Fibroblast of pulmonary artery (primary cell): ENCODE measurements around the gene SPNS2.

Experiments used
- DNase-seq: peaks from one replicate; pipeline ENCODE4 v3.0.0-alpha.2; 2010; ENCODE audit warnings: low read depth
- H3K4me3 ChIP-seq: replicated peaks from 2 replicates; pipeline ENCODE4 v1.5.1; 2011; ENCODE audit warnings: low read depth, mild to moderate bottlenecking, control low read depth, low read length, moderate library complexity
- CTCF ChIP-seq: IDR thresholded peaks from 2 replicates; pipeline ENCODE4 v1.5.1; 2011; ENCODE audit warnings: mild to moderate bottlenecking, control low read depth, low read length, inconsistent platforms; ENCODE audit errors: missing control alignments

The SPNS2 gene

GRCh38 chr17:4509401-4509800 lies 10.7 kb downstream of the SPNS2 start:
- DNase-seq: no peak
- TF ChIP-seq CTCF: no peak
- H3K4me3 ChIP-seq: no peak overlapping the region

GRCh38 chr17:4509923-4510617 lies 11.4 kb downstream of the SPNS2 start:
- DNase-seq: no peak
- no peak for TF ChIP-seq CTCF
- no peak overlapping the region for H3K4me3 ChIP-seq

- no peak for DNase-seq
- TF ChIP-seq CTCF: no peak
- H3K4me3 ChIP-seq: no peak overlapping the region
Observed at GRCh38 chr17:4510618-4510941, 11.9 kb downstream of the SPNS2 start.

GRCh38 chr17:4511199-4511932 lies 12.7 kb downstream of the SPNS2 start:
- TF ChIP-seq CTCF: no peak
- no peak overlapping the region for H3K4me3 ChIP-seq
- no peak for DNase-seq

GRCh38 chr17:4512156-4513112 lies 13.8 kb downstream of the SPNS2 start:
- DNase-seq: no peak
- TF ChIP-seq CTCF: no peak
- H3K4me3 ChIP-seq: no peak overlapping the region

GRCh38 chr17:4513113-4514032 lies 14.7 kb downstream of the SPNS2 start:
- no peak for TF ChIP-seq CTCF
- peak; percentile 28 for DNase-seq
- no peak overlapping the region for H3K4me3 ChIP-seq
